Stimulated activated CD8-positive, alpha-beta memory T cell treated with anti-CD3 and anti-CD28 coated beads, Interleukin-7, amount 100 ng/mL, for 4 hours (primary cell): ENCODE results near the gene DCP2.
A peak's percentile ranks its signal among the peaks of the same experiment; 100 is the strongest.

Experiments used
- DNase-seq, 2 donors: peaks; one replicate each; pipeline ENCODE4 v3.0.0-alpha.2; 2020; ENCODE audit warnings: low read depth in 2 of 2

The DCP2 gene

GRCh38 chr5:112967520-112968083, 9.0 kb upstream of the DCP2 start:
- no peak for DNase-seq

- DNase-seq = no peak
These were observed 8.0 kb upstream of the DCP2 start for GRCh38 chr5:112968411-112969106.

- DNase-seq = no peak
These were observed 5.3 kb upstream of the DCP2 start for GRCh38 chr5:112971276-112971675.

DNA sequence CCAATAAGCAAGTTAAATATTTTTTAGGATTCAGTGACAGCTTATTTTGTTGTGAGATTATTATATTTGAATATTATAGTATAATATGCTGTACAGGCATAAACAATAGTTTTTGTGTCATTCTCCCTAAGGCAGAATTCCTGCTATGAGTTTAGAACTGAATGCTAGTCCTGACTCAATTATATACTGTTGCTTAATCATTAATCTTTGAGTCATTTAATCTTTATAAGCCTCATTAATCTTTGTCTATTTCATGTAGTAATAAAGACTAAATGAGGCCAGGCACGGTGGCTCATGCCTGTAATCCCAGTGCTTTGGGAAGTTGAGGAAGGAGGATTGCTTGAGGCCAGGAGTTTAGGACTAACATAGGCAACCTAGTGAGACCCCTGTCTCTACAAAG, 3.6 kb upstream of the DCP2 start:
- no peak for DNase-seq

DNA sequence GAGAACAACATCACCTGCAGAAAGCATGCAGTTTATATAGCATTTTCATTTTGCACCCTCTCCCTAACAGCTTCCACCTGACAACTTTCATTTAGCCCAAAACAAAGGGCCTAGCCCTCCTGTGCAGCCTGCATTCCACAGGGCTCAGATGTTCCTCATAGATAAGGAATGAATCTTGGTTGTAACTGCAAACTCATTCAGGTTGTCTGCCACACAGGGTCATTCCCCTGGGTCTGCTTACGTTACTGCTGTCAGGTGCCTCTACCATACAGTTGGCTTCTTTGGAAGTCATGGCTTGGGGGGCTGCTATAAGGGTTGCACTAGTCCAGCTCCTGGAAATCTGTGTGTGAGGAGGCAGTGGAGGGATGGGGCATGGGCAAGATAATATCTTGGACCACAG, 2.7 kb upstream of the DCP2 start:
- no peak for DNase-seq

DNA sequence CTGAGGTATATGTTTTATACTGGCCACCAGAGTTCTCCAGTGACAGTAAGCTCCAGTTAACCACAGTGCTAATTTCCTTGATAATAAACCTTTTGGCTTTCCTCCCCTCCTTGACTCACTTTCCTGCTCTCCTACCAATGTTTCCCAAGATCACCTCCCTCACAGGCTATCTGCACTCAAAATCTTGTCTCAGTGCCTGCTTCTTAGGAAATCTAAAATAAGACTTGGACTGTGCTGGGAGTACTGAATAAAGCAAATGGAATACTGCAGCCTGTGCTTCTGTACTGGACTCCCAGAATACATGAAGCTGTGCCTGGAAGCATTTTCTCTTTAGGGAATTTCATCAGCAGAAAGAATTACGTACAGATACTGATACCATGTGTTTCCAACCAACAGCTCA, 1.7 kb upstream of the DCP2 start:
- DNase-seq = no peak

DNA sequence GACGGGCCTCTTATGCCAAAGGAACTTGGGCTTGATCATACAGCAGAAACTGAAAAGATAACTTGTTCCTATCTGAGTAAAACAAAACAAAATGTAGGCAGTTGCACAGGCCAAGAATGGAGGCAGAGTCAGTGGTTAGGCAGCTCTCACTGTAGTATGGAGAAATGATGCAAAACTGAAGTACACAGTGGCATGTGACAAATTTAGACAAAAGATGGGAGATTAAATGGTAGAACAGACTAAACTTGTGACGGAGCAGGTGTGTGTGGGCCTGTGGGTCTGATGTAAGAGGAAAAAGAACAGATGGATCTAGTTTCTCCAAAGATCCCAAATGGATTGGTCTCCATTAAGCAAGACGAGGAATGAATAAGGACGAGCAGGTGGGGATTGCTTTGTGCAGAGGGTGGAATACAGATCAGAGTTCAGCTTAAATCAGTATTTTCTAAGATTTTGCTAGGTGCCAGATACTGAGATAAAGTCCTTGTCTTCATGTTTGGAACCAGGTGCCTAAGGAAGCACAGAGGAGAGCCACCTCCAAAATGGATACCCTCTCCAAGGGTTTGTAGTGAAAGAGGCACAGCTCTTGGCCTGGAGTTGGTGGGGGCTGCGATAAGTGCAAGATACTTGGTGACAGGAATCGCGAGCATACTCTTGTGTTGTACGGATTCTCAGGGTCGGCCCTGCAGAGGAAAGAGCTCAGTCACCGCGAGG, 722 bp upstream of the DCP2 start:
- no peak for DNase-seq

GRCh38 chr5:112977440-112977861, 853 bp downstream of the DCP2 start:
- DNase-seq = no peak

GRCh38 chr5:112978836-112979235, 2.2 kb downstream of the DCP2 start:
- DNase-seq = no peak

GRCh38 chr5:112979723-112980122, 3.1 kb downstream of the DCP2 start:
- DNase-seq = no peak

DNA sequence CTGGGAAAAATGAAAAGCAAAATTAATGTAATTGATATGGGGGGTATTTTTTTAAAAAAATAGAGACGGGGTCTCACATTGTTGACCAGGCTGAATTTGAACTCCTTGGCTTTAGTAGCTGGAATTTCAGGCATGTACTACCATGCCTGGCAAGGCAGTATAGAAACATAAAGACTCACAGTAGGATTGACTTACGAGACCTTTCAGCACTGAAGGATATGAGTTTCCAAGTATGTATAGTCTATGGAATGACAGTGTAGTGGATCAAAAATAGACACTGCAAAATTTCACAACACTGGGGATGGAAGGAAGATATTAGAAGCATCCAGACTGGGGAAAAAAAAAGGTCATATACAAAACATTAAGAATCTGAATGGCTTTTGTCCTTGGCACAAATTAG, 6.8 kb downstream of the DCP2 start:
- no peak for DNase-seq

- DNase-seq = no peak
These were observed 9.6 kb downstream of the DCP2 start for GRCh38 chr5:112986224-112986623.

GRCh38 chr5:112995764-112996618, 19.4 kb downstream of the DCP2 start:
- DNase-seq = peak; percentile 43 to 70

- no peak for DNase-seq
These were observed 20.3 kb downstream of the DCP2 start for GRCh38 chr5:112996830-112997374.

DNA sequence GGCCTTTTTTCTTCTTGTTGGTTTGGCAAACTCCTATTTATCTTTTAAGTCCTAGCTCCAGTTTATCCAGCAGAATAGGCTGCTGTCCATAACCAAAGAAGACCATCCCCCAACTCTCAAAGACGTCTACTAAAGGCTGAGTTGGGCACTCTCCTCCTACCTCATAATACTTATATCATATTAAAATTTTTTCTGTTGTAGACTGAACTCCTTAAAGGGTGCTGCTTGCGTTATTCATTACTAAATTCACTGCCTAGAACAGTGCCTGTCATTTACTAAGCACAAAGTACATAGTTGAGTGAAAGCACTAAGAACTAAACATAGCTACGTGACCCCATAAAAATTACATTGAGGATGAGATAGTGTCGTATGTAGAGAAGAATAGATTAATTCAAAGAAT, 21.7 kb downstream of the DCP2 start:
- no peak for DNase-seq

GRCh38 chr5:113000466-113000865, 23.9 kb downstream of the DCP2 start:
- no peak for DNase-seq

DNA sequence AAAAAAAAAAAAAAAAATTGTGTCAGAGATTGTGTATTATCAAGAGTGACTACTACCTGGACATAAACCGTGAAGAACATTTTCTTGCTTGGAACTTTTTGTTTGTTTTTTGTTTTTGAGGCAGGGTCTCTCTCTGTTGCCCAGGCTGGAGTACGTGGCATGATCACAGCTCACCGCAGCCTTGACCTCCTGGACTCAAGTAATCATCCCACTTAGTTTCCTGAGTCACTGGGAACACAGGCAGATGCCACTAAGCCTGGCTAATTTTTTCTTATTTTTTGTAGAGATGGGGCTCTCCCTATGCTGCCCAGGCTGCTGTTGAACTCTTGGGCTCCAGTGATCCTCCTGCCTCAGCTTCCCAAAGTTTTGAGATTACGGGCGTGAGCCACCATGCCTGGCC, 25.8 kb downstream of the DCP2 start:
- DNase-seq = no peak

DNA sequence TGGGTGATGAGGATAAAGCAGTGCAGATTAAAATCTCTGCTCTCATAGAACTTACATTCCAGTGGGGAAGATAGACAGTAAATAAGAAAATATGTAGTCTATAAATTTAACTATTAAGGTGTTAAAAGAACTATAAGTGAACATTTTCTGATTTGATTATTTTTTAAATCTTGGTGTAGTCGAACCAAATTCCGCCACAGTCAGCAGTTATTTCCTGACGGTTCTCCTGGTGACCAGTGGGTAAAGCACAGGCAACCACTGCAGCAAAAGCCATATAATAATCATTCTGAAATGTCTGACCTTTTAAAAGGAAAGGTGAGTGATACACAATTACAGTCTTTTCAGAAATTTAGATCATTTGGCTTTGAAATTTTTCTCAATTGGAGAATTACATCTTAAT, 27.2 kb downstream of the DCP2 start:
- DNase-seq = no peak

DNA sequence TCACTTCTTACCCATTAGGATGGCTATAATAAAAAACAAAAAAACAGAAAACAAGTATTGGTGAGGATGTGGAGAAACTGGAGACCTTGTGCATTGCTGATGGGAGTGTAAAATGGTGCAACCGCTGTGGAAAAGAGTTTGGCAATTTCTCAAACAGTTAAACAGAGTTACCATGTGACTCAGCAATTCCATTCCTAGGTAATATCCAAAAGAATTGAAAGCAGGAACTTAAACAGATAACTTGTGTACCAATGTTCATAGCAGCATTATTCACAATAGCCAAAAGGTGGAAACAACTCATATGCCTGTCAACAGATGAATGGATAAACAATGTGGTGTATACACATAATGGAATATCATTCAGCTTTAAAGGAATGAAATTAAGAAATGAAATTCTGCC, 28.9 kb downstream of the DCP2 start:
- no peak for DNase-seq

DNA sequence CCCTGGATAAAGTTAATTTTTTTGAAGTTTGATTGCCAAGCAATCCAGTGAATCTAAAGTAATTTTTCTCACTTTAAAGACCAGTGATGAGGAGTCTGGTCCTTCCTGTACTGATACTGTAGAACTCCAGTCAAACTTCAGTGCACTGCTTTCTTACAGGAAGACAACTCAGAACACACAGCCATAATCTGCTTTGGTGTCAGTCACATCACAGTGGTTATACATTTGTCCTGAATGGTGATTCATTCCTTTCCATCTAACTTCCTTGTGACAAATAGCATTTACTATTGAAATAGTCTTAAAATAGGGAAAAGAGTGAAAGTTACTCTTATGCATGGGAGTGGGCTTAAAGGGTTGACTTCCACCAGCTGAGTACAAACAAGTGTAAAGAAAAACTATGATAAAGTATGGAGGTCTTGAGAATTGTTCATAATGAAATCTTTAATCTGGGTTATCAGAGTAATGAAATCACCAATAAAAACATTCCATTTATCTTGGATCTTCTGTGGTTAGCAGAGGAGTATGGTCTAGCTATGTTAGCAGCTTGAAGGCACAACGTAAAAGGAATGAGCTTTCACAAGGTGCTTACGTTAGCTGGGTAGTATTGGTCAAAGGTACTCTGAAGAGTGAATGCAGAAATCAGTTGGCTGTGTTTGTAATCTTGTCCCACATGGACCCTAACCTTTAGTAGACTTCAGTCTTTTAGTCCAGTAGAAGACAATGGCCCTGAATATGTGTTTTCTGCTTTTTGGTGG, 41.5 kb downstream of the DCP2 start:
- no peak for DNase-seq
